ENCODE measurements around the gene TMEM175.

DNA sequence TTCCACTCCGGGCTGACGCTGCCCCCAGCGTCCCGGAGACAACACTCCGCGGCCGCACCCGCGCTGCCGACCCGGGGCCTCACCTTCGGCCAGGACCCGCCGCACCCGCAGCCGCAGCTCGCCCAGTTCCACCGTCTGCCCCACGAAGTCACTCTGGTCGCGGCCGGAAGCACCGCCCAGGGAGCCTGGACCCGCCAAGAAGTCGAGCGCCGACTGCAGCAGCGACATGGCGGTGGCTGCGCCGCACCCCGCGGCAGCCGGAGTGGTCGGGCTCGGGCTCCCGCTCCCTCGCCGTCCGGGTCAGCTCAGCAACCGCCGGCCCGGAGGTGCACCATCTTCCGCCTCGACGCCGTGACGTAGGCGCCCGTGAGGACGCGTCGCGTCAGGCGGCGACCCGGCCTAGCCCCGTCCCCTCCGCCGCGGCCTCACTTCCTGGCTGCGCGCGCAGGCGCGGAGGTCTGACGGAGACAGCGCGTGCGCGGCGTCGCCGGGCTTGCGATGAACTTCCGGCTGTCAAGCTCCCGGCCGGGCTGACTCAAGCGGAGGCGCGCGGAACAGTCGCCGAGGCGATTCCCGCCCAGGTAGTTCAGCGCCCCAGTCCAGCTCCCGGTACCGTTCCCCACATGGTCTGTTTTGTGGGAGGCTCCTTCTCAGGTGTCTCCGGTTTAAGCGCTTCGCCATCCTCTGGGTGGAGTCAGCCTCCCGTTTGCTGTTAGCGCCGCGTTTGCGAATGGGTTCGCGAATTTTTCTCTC lies at the start of gene TMEM175, which contains the start of gene GAK:
- TF ChIP-seq, protein P1, sequence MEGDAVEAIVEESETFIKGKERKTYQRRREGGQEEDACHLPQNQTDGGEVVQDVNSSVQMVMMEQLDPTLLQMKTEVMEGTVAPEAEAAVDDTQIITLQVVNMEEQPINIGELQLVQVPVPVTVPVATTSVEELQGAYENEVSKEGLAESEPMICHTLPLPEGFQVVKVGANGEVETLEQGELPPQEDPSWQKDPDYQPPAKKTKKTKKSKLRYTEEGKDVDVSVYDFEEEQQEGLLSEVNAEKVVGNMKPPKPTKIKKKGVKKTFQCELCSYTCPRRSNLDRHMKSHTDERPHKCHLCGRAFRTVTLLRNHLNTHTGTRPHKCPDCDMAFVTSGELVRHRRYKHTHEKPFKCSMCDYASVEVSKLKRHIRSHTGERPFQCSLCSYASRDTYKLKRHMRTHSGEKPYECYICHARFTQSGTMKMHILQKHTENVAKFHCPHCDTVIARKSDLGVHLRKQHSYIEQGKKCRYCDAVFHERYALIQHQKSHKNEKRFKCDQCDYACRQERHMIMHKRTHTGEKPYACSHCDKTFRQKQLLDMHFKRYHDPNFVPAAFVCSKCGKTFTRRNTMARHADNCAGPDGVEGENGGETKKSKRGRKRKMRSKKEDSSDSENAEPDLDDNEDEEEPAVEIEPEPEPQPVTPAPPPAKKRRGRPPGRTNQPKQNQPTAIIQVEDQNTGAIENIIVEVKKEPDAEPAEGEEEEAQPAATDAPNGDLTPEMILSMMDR (IDR thresholded peaks at IDR 0.05), result no peak
- TF ChIP-seq POLR2A (IDR thresholded peaks at IDR 0.05), result no peak

Measured in lower leg skin (tissue), 3 donors.